ENCODE data around the gene CH25H. TPM values are rescaled to one million over a fixed set of nuclear protein-coding genes. Genes with fewer than 3 reads are reported as not detected.

CH25H gene
- total and polyA plus RNA-seq, 10 of the 15 experiments (the other 5 are each of a cell fraction or from before 2014, with no cell fraction given), result not detected

- Histone ChIP-seq H3K9me3 (replicated peaks; ENCODE audit: control insufficient read depth, insufficient read depth, low read length) (no peaks in the 10 kb centered on the region), H3K9ac (ENCODE audit: control insufficient read depth, insufficient read depth, low read length) (no peak overlapping the region), H2AFZ (ENCODE audit: control insufficient read depth, low read depth, low read length) (no peak overlapping the region), H3K4me3 (no peak overlapping the region), H3K79me2 (ENCODE audit: control insufficient read depth, insufficient read depth, low read length) (no peaks in the 10 kb centered on the region), H3K36me3 (ENCODE audit: control insufficient read depth in 2 of 2, insufficient read depth in 2 of 2, low read length in 1 of 2) (peaks cover 0 to 5% of the 10 kb centered on the region in 2 experiments; a peak in 2 of 4 replicates), H3K27me3 (replicated peaks in 1 of 2; ENCODE audit: control insufficient read depth in 2 of 2, insufficient read depth in 2 of 2, low read length in 1 of 2) (no peaks in the 10 kb centered on the region), H3K4me2 (ENCODE audit: control insufficient read depth, insufficient read depth) (no peak overlapping the region), H4K20me1 (ENCODE audit: control insufficient read depth, insufficient read depth) (no peaks in the 10 kb centered on the region), H3K27ac (ENCODE audit: control insufficient read depth, insufficient read depth) (no peak overlapping the region), H3K4me1 (ENCODE audit: control insufficient read depth, insufficient read depth, low read length) (peaks cover 6% of the 10 kb centered on the region)
- no peak for FAIRE-seq
- ChIA-PET SMC1A (ENCODE audit: uncharacterized antibody, unreplicated experiment) (no interaction called here), POLR2A (no interaction called here), CTCF (interaction anchor here (0.6 to 2.8 kb wide), 5 partner anchors 8 to 200 kb away, joined by 3 to 16 read pairs (median 8); no protein-coding TSS in a partner anchor), RAD21 (ENCODE audit: unreplicated experiment) (interaction anchor here (1.1 kb wide), 1 partner anchor 331 kb away, joined by 3 read pairs; no protein-coding TSS in a partner anchor)
- no TSS peak for BruUV-seq (replicated peaks)
- no peak for ATAC-seq
- no peak for DNase-seq (ENCODE audit: low read depth, low spot score)
- intact Hi-C loops (cut with micrococcal nuclease; ENCODE audit: unreplicated experiment), result no loop called here
- 63% methylated on average over 4 of the region's 4 CpGs for WGBS (ENCODE audit: insufficient coverage, insufficient replicate concordance, low lambda C conversion rate, missing lambda C conversion rate)
- TF ChIP-seq SMARCA5 (IDR thresholded peaks at IDR 0.05) (no peak), MYB (IDR thresholded peaks at IDR 0.05; ENCODE audit: borderline replicate concordance, low read depth, low read length) (no peak), WRNIP1 (IDR thresholded peaks at IDR 0.05; ENCODE audit: borderline replicate concordance, low read depth, low read length) (no peak), JUND (IDR thresholded peaks at IDR 0.05; ENCODE audit: low read depth, low read length) (no peak), CREM (IDR thresholded peaks at IDR 0.05; ENCODE audit: low read depth) (no peak), PAX8 (IDR thresholded peaks at IDR 0.05) (no peak), FOXK2 (IDR thresholded peaks at IDR 0.05) (no peak), NFIC (IDR thresholded peaks at IDR 0.05; ENCODE audit: low read depth, low read length) (no peak), USF2 (IDR thresholded peaks at IDR 0.05; ENCODE audit: borderline replicate concordance, low read depth, low read length) (no peak), CEBPB (IDR thresholded peaks at IDR 0.05; ENCODE audit: borderline replicate concordance in 1 of 2, low read depth in 2 of 2, low read length in 2 of 2) (no peak), SRF (IDR thresholded peaks at IDR 0.05; ENCODE audit: low read depth in 2 of 2, low read length in 2 of 2) (no peak), TCF7 (IDR thresholded peaks at IDR 0.05; ENCODE audit: borderline replicate concordance) (no peak), MYC (IDR thresholded peaks at IDR 0.05; ENCODE audit: insufficient read depth, insufficient read length, insufficient replicate concordance, low read length, severe bottlenecking) (no peak), SIN3A (IDR thresholded peaks at IDR 0.05; ENCODE audit: low read depth, low read length) (no peak), STAT1 (conservative IDR thresholded peaks at IDR 0.05) (no peak)
- TF ChIP-seq, protein P1, sequence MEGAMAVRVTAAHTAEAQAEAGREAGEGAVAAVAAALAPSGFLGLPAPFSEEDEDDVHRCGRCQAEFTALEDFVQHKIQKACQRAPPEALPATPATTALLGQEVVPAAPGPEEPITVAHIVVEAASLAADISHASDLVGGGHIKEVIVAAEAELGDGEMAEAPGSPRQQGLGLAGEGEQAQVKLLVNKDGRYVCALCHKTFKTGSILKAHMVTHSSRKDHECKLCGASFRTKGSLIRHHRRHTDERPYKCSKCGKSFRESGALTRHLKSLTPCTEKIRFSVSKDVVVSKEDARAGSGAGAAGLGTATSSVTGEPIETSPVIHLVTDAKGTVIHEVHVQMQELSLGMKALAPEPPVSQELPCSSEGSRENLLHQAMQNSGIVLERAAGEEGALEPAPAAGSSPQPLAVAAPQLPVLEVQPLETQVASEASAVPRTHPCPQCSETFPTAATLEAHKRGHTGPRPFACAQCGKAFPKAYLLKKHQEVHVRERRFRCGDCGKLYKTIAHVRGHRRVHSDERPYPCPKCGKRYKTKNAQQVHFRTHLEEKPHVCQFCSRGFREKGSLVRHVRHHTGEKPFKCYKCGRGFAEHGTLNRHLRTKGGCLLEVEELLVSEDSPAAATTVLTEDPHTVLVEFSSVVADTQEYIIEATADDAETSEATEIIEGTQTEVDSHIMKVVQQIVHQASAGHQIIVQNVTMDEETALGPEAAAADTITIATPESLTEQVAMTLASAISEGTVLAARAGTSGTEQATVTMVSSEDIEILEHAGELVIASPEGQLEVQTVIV (IDR thresholded peaks at IDR 0.05; ENCODE audit: borderline replicate concordance, partially characterized antibody), result no peak
- in situ Hi-C loops (cut with MboI), result no loop called here
These were observed 29.2 kb upstream of the CH25H start for GRCh38 chr10:89236226-89236797.
